ENCODE results near the gene TMPRSS7. TPM values are rescaled to one million over a fixed set of nuclear protein-coding genes. Genes with fewer than 3 reads are reported as not detected.

TMPRSS7 gene
- total RNA-seq, 1 donor from 2014 or later: not detected

GRCh38 chr3:112085735-112086075 lies 51.2 kb downstream of the TMPRSS7 start:
- H3K4me3 Mint-ChIP-seq: peak overlapping the region; percentile 83
- H3K4me1 Mint-ChIP-seq: peaks cover 18% of the 10 kb centered on the region
- ATAC-seq (ENCODE audit: low read depth) (no peak), DNase-seq (no peak)
- no peak for TF ChIP-seq CTCF (IDR thresholded peaks at IDR 0.05)
- H3K27ac Mint-ChIP-seq: no peak overlapping the region
- H3K27me3 Mint-ChIP-seq: peaks cover 19% of the 10 kb centered on the region
- POLR2A ChIA-PET: no interaction called here
- CTCF ChIA-PET: no interaction called here
- no peaks in the 10 kb centered on the region for H3K36me3 Mint-ChIP-seq (ENCODE audit: low read depth)
- intact Hi-C loops (cut with micrococcal nuclease): no loop called here
- no peaks in the 10 kb centered on the region for H3K9me3 Mint-ChIP-seq

- intact Hi-C loops (cut with micrococcal nuclease): no loop called here
- no peak for TF ChIP-seq CTCF (IDR thresholded peaks at IDR 0.05)
- Mint-ChIP-seq H3K4me1 (peaks cover 23% of the 10 kb centered on the region), H3K27ac (no peak within 1 kb of the TSS), H3K36me3 (ENCODE audit: low read depth) (no peaks in the 10 kb centered on the region), H3K4me3 (peak within 1 kb of the TSS; percentile 83), H3K9me3 (no peaks in the 10 kb centered on the region), H3K27me3 (peaks cover 21% of the 10 kb centered on the region)
- DNase-seq (peak; percentile 59), ATAC-seq (ENCODE audit: low read depth) (peak; percentile 82)
- POLR2A ChIA-PET: no interaction called here
- CTCF ChIA-PET: no interaction called here
Measured at GRCh38 chr3:112086076-112086854, 51.7 kb downstream of the TMPRSS7 start, which contains the start of gene C3orf52. Gene C3orf52 (plus strand): TSS chr3:112086389. CDS start chr3:112086408, 19 bp downstream.

GRCh38 chr3:112086875-112087524 lies 52.5 kb downstream of the TMPRSS7 start:
- Mint-ChIP-seq H3K4me1 (peaks cover 26% of the 10 kb centered on the region), H3K4me3 (peak overlapping the region; percentile 83), H3K27ac (no peak overlapping the region), H3K36me3 (ENCODE audit: low read depth) (no peaks in the 10 kb centered on the region), H3K9me3 (no peaks in the 10 kb centered on the region), H3K27me3 (peaks cover 21% of the 10 kb centered on the region)
- POLR2A ChIA-PET: interaction anchor here (0.6 to 0.7 kb wide), 3 partner anchors 8 to 270 kb away, joined by 3 read pairs; no protein-coding TSS in a partner anchor
- CTCF ChIA-PET: no interaction called here
- TF ChIP-seq CTCF (IDR thresholded peaks at IDR 0.05): no peak
- ATAC-seq (ENCODE audit: low read depth) (no peak), DNase-seq (no peak)
- intact Hi-C loops (cut with micrococcal nuclease): no loop called here

GRCh38 chr3:112087746-112088145 lies 53.2 kb downstream of the TMPRSS7 start:
- Mint-ChIP-seq H3K9me3 (no peaks in the 10 kb centered on the region), H3K4me3 (no peak overlapping the region), H3K36me3 (ENCODE audit: low read depth) (no peaks in the 10 kb centered on the region), H3K27me3 (peaks cover 21% of the 10 kb centered on the region), H3K27ac (no peak overlapping the region), H3K4me1 (peaks cover 32% of the 10 kb centered on the region)
- DNase-seq (no peak), ATAC-seq (ENCODE audit: low read depth) (no peak)
- ChIA-PET POLR2A (no interaction called here), CTCF (no interaction called here)
- TF ChIP-seq CTCF (IDR thresholded peaks at IDR 0.05): no peak
- intact Hi-C loops (cut with micrococcal nuclease): no loop called here

GRCh38 chr3:112088944-112089343 lies 54.4 kb downstream of the TMPRSS7 start:
- ChIA-PET CTCF (no interaction called here), POLR2A (no interaction called here)
- ATAC-seq (ENCODE audit: low read depth): no peak
- Mint-ChIP-seq H3K4me1 (peaks cover 40% of the 10 kb centered on the region), H3K4me3 (no peak overlapping the region), H3K27ac (no peak overlapping the region), H3K27me3 (peaks cover 21% of the 10 kb centered on the region), H3K36me3 (ENCODE audit: low read depth) (no peaks in the 10 kb centered on the region), H3K9me3 (no peaks in the 10 kb centered on the region)
- intact Hi-C loops (cut with micrococcal nuclease): no loop called here
- no peak for DNase-seq
- no peak for TF ChIP-seq CTCF (IDR thresholded peaks at IDR 0.05)
